CD14-positive monocyte (primary cell): ENCODE results near the gene SLC22A1. TPM values are rescaled to one million over a fixed set of nuclear protein-coding genes. Genes with fewer than 3 reads are reported as not detected.

ENCODE experiments used
- DNase-seq, 3 donors: peaks; one replicate each; pipeline ENCODE4 v3.0.0-alpha.2; 2011 to 2022
- H2AFZ ChIP-seq: 2 replicates; pipeline ENCODE4 v1.6.0; 2012; ENCODE audit warnings: mild to moderate bottlenecking, low read depth, low read length, inconsistent platforms; ENCODE audit not compliant: insufficient read depth, poor library complexity, severe bottlenecking
- H3K27ac ChIP-seq, 2 donors: 1 replicate in 1 of 2; 2 replicates in 1 of 2; pipeline ENCODE4 v1.5.1; 2012 to 2013; ENCODE audit warnings: low read length in 2 of 2, control low read depth in 1 of 2, inconsistent platforms in 1 of 2, low read depth in 1 of 2, mild to moderate bottlenecking in 1 of 2
- H3K27me3 ChIP-seq, 2 donors: one replicate each; pipeline versions ENCODE4 v1.6.0 to v1.6.1; 2011 to 2013; ENCODE audit warnings: low read length in 2 of 2; ENCODE audit not compliant: control insufficient read depth in 2 of 2, insufficient read depth in 2 of 2
- H3K36me3 ChIP-seq, 2 donors: replicated peaks in 1 of 2; 1 replicate in 1 of 2; 2 replicates in 1 of 2; pipeline versions ENCODE4 v1.5.1 to v1.6.1; 2012 to 2013; ENCODE audit warnings: low read length in 2 of 2, control low read depth in 1 of 2, inconsistent platforms in 1 of 2, mild to moderate bottlenecking in 1 of 2; ENCODE audit not compliant: insufficient read depth in 2 of 2, control insufficient read depth in 1 of 2
- H3K4me1 ChIP-seq, 2 donors: 1 replicate in 1 of 2; 2 replicates in 1 of 2; pipeline versions ENCODE4 v1.5.1 to v1.6.1; 2012 to 2013; ENCODE audit warnings: low read length in 2 of 2, control low read depth in 1 of 2, inconsistent platforms in 1 of 2, mild to moderate bottlenecking in 1 of 2, moderate library complexity in 1 of 2; ENCODE audit not compliant: insufficient read depth in 2 of 2, control insufficient read depth in 1 of 2
- H3K4me2 ChIP-seq: replicated peaks from 2 replicates; pipeline ENCODE3; 2012; ENCODE audit warnings: low read length, moderate library complexity, mild to moderate bottlenecking; ENCODE audit not compliant: poor library complexity, severe bottlenecking; ENCODE audit errors: extremely low read depth
- H3K4me3 ChIP-seq, 3 experiments: fragments of 200-600 bp in 1 of 3; sonication (generic) in 1 of 3; replicated peaks in 1 of 3; 1 replicate in 2 of 3; 2 replicates in 1 of 3; pipeline ENCODE4 v1.5.1; 2011 to 2013; ENCODE audit warnings: low read length in 3 of 3, mild to moderate bottlenecking in 3 of 3, control low read depth in 2 of 3, low read depth in 2 of 3, inconsistent platforms in 1 of 3, moderate library complexity in 1 of 3
- H3K79me2 ChIP-seq: 2 replicates; pipeline ENCODE4 v1.6.0; 2012; ENCODE audit warnings: mild to moderate bottlenecking, control low read depth, inconsistent platforms, low read length, moderate library complexity; ENCODE audit not compliant: insufficient read depth
- H3K9ac ChIP-seq: 2 replicates; pipeline ENCODE4 v1.6.0; 2017; ENCODE audit warnings: low read length, mild to moderate bottlenecking; ENCODE audit not compliant: insufficient read depth, poor library complexity, severe bottlenecking
- H3K9me3 ChIP-seq, 2 donors: replicated peaks in 1 of 2; 1 replicate in 1 of 2; 2 replicates in 1 of 2; pipeline versions ENCODE4 v1.5.1 to v1.6.1; 2012 to 2013; ENCODE audit warnings: low read length in 2 of 2, control low read depth in 1 of 2; ENCODE audit not compliant: control insufficient read depth in 1 of 2, insufficient read depth in 1 of 2
- H4K20me1 ChIP-seq: 2 replicates; pipeline ENCODE4 v1.6.0; 2012; ENCODE audit warnings: mild to moderate bottlenecking, low read length, control low read depth, moderate library complexity; ENCODE audit not compliant: insufficient read depth
- H3K27ac Mint-ChIP-seq, 7 donors: one replicate each; pipeline ENCODE4 v1.8.0; 2020; ENCODE audit warnings: mild to moderate bottlenecking in 7 of 7, mixed read lengths in 7 of 7, moderate library complexity in 6 of 7, inconsistent platforms in 2 of 7
- H3K27me3 Mint-ChIP-seq, 3 donors: one replicate each; pipeline ENCODE4 v1.8.0; 2021 to 2022; ENCODE audit warnings: low read depth in 3 of 3, mild to moderate bottlenecking in 3 of 3, mixed read lengths in 3 of 3, moderate library complexity in 3 of 3, inconsistent platforms in 1 of 3
- H3K36me3 Mint-ChIP-seq, 2 donors: one replicate each; pipeline ENCODE4 v1.8.0; 2020; ENCODE audit warnings: mixed read lengths in 2 of 2, inconsistent platforms in 1 of 2, mild to moderate bottlenecking in 1 of 2
- H3K4me1 Mint-ChIP-seq: one replicate; pipeline ENCODE4 v1.8.0; 2020; ENCODE audit warnings: mild to moderate bottlenecking, mixed read lengths
- H3K4me3 Mint-ChIP-seq, 2 donors: one replicate each; pipeline ENCODE4 v1.8.0; 2020; ENCODE audit warnings: mild to moderate bottlenecking in 2 of 2, mixed read lengths in 2 of 2, moderate library complexity in 1 of 2
- H3K9me3 Mint-ChIP-seq, 7 donors: one replicate each; pipeline ENCODE4 v1.8.0; 2020 to 2022; ENCODE audit warnings: mixed read lengths in 7 of 7, mild to moderate bottlenecking in 6 of 7, moderate library complexity in 6 of 7, inconsistent platforms in 2 of 7
- WGBS: methylation state at CpG from one replicate; pipeline ENCODE4 v1.1.5; 2013; ENCODE audit warnings: missing lambda C conversion rate; ENCODE audit not compliant: insufficient coverage; 5-methylcytosine and 5-hydroxymethylcytosine counted together
- intact Hi-C, 2 donors: fragments of 100-400 bp; cut with micrococcal nuclease; formaldehyde crosslinking; loops; one replicate each; pipeline versions ENCODE4 v1.15.0 to v1.15.1; 2023
- polyA plus RNA-seq, 3 donors: library from polyadenylated mRNA; depleted of rRNA in 1 of 3; unstranded in 2 of 3; stranded (reverse) in 1 of 3; fragments of 300-500 nt in 2 of 3; fragments of >200 nt in 1 of 3; fragmentation: Illumina TruSeq in 2 of 3; gene quantifications; 1 replicate in 2 of 3; 2 replicates in 1 of 3; pipeline ENCODE4 v1.2.3, GENCODE V29; 2012 to 2021
- TF ChIP-seq, protein P1 (sequence below): fragments of 200-600 bp; IDR thresholded peaks from one replicate; pipeline ENCODE4 v1.8.0; 2022; ENCODE audit warnings: antibody characterized with exemption, mild to moderate bottlenecking

The SLC22A1 gene
- polyA plus RNA-seq, 3 donors = 0.36 to 0.48 TPM; not detected in 1

DNA sequence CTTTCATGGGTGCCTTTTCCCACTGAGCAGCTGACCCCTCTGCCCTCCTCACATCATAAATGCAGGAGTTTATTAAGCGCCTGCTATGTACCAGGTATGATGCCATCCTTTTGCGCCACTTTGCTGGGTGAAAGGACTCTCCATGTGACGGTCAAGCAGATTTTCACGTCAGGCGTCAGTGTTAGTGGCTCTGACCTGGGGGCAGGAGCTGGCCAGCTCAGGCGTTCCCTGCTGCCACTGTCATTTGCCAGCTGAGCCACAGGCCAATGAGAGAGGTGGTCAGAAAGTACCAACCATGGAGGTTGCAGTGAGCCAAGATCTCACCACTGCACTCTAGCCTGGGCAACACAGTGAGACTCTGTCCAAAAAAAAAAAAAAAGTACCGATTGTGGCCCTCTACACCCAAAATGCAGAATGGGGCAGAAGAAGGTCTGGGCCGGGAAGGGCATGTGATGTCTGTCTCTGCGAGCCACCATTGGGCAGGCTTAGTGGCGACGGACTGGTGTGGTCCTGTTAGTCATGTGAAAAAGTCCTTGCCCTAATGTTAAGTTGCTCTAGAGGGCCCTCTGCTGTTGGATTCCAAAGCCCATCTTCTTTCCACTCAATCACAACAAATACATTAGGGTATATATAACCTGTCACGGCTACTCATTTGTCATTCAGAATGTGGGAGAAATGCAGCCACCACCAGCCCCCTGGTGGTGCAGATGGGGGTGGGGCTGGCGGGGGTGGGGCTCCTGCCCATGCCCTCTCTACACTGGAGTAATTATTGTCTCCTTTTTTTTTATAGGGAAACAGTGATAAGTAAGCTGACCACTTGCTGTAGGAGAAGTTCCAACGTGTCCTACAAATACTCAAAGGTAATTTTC lies 18.4 kb upstream of the SLC22A1 start:
- H2AFZ ChIP-seq = no peak overlapping the region
- H3K4me2 ChIP-seq = no peak overlapping the region
- H3K79me2 ChIP-seq = no peaks in the 10 kb centered on the region
- peak overlapping the region in 3 of 7 donors; percentile 55 to 60 (median 58) for H3K27ac Mint-ChIP-seq
- no peak overlapping the region for H3K27ac ChIP-seq
- H3K9ac ChIP-seq = no peak overlapping the region
- H4K20me1 ChIP-seq = peaks cover 82% of the 10 kb centered on the region
- 94% methylated on average over 11 of the region's 14 CpGs for WGBS
- no peak overlapping the region for H3K4me3 ChIP-seq
- no peaks in the 10 kb centered on the region for H3K9me3 ChIP-seq
- peaks cover 59 to 88% of the 10 kb centered on the region in 2 donors for H3K36me3 ChIP-seq
- TF ChIP-seq, protein P1, sequence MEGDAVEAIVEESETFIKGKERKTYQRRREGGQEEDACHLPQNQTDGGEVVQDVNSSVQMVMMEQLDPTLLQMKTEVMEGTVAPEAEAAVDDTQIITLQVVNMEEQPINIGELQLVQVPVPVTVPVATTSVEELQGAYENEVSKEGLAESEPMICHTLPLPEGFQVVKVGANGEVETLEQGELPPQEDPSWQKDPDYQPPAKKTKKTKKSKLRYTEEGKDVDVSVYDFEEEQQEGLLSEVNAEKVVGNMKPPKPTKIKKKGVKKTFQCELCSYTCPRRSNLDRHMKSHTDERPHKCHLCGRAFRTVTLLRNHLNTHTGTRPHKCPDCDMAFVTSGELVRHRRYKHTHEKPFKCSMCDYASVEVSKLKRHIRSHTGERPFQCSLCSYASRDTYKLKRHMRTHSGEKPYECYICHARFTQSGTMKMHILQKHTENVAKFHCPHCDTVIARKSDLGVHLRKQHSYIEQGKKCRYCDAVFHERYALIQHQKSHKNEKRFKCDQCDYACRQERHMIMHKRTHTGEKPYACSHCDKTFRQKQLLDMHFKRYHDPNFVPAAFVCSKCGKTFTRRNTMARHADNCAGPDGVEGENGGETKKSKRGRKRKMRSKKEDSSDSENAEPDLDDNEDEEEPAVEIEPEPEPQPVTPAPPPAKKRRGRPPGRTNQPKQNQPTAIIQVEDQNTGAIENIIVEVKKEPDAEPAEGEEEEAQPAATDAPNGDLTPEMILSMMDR = peak; percentile 33
- H3K27me3 Mint-ChIP-seq = peaks cover 1 to 4% (median 2%) of the 10 kb centered on the region in 3 donors
- no peaks in the 10 kb centered on the region for H3K27me3 ChIP-seq
- H3K36me3 Mint-ChIP-seq = peaks cover 84 to 89% of the 10 kb centered on the region in 2 donors
- peaks cover 18 to 33% of the 10 kb centered on the region in 2 donors for H3K4me1 ChIP-seq
- H3K4me3 Mint-ChIP-seq = no peak overlapping the region
- peak in 1 of 3 donors; percentile 3 for DNase-seq
- H3K4me1 Mint-ChIP-seq = peaks cover 28% of the 10 kb centered on the region
- peaks cover 0 to 5% (median 0%) of the 10 kb centered on the region in 7 donors for H3K9me3 Mint-ChIP-seq
- intact Hi-C loops = no loop called here

DNA sequence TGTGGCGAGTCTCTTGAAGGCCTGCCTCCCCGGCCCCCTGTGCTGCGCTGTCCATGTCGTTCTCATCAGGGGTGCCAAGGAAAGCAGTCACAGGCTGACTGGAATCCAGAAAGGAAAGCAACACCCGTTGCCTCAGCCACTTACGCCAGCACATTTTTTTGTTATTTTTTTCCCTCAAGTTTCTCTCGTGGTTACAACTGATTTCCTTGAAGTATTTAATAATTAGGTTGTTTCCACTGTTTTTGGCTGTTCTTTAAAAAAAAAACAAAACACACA lies 17.9 kb upstream of the SLC22A1 start:
- H4K20me1 ChIP-seq = peaks cover 81% of the 10 kb centered on the region
- Mint-ChIP-seq H3K27me3 (peaks cover 1 to 6% (median 2%) of the 10 kb centered on the region in 3 donors), H3K27ac (no peak overlapping the region), H3K9me3 (peaks cover 0 to 5% (median 0%) of the 10 kb centered on the region in 7 donors), H3K4me1 (peaks cover 28% of the 10 kb centered on the region), H3K4me3 (no peak overlapping the region), H3K36me3 (peaks cover 80 to 84% of the 10 kb centered on the region in 2 donors)
- peaks cover 54 to 83% of the 10 kb centered on the region in 2 donors for H3K36me3 ChIP-seq
- intact Hi-C loops = no loop called here
- no peak overlapping the region for H3K4me2 ChIP-seq
- no peak overlapping the region for H2AFZ ChIP-seq
- H3K27me3 ChIP-seq = no peaks in the 10 kb centered on the region
- H3K4me3 ChIP-seq = no peak overlapping the region
- TF ChIP-seq, protein P1 = no peak
- H3K27ac ChIP-seq = no peak overlapping the region
- H3K4me1 ChIP-seq = peaks cover 18 to 33% of the 10 kb centered on the region in 2 donors
- no peaks in the 10 kb centered on the region for H3K9me3 ChIP-seq
- 98% methylated on average over 4 of the region's 7 CpGs for WGBS
- H3K79me2 ChIP-seq = no peaks in the 10 kb centered on the region
- H3K9ac ChIP-seq = no peak overlapping the region
- no peak for DNase-seq
